ENCODE results near the gene TMPRSS6. TPM values are rescaled to one million over a fixed set of nuclear protein-coding genes. Genes with fewer than 3 reads are reported as not detected.

TMPRSS6 gene
- total RNA-seq: not detected in 2 replicates

DNA sequence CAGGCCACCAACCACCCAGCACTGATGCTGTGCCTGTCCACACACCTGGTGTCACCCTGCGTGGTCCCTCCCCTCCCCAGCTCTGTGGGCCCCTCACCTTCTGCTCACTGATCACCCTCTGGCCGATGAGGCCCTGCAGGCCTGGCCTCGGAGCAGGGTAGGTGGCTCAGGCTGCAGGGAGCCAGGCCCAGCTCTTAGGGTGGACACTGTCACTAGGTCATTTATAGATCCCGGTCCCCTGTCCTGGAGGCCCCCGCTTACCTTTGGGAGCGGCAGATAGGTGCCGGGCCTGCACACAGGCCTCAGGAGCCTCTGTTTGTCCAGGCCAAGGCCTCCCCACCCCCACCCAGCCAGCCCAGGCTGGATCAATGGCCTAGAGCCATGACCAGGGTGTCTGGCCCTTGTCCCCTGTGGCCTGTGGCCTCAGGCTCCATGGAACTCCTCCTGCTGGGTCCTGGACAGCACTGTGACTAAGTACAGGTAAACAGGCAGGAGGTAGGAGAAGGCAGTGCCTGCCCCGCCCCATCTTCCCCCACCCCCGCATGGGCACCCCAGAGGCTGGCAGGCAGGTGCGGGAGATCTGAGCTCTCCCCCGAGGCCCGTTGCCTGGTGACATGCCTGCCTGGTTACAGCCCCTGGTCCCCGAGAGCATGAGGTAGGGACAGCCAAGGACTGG is at the start of gene TMPRSS6:
Gene TMPRSS6 (minus strand): TSS at position 472 of the 676 bp plus-strand sequence. CDS start 6,296 bp downstream, outside the sequence.
- TF ChIP-seq, protein P1, sequence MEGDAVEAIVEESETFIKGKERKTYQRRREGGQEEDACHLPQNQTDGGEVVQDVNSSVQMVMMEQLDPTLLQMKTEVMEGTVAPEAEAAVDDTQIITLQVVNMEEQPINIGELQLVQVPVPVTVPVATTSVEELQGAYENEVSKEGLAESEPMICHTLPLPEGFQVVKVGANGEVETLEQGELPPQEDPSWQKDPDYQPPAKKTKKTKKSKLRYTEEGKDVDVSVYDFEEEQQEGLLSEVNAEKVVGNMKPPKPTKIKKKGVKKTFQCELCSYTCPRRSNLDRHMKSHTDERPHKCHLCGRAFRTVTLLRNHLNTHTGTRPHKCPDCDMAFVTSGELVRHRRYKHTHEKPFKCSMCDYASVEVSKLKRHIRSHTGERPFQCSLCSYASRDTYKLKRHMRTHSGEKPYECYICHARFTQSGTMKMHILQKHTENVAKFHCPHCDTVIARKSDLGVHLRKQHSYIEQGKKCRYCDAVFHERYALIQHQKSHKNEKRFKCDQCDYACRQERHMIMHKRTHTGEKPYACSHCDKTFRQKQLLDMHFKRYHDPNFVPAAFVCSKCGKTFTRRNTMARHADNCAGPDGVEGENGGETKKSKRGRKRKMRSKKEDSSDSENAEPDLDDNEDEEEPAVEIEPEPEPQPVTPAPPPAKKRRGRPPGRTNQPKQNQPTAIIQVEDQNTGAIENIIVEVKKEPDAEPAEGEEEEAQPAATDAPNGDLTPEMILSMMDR (IDR thresholded peaks at IDR 0.05; ENCODE audit: insufficient read depth, low read length, poor library complexity, severe bottlenecking): no peak
- Histone ChIP-seq H3K36me3 (ENCODE audit: control insufficient read depth, insufficient read depth, low read length) (no peaks in the 10 kb centered on the region), H3K27me3 (ENCODE audit: control insufficient read depth, insufficient read depth, low read length) (peaks cover 10% of the 10 kb centered on the region), H3K4me3 (ENCODE audit: low read depth, low read length) (no peak within 1 kb of the TSS)
- no peak for DNase-seq (ENCODE audit: low read depth)

DNA sequence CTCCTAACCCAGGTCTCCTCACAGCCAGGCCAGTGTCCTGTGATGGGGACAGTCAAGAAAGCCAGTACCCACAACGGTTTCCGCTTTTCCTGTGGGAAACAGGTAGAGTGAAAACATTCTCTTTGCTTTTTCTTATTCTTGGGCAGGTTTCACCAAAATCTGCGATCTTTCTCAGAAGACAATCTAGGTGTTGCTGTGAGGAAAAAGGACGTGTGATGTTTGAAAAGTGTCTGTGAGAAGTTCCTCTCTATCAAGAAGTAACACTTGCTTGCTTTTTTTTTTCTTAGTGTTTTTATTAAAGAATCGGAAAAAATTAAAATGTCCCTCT is 49.4 kb upstream of the TMPRSS6 start:
- H3K36me3 ChIP-seq (ENCODE audit: control insufficient read depth, insufficient read depth, low read length): no peaks in the 10 kb centered on the region
- no peak overlapping the region for H3K4me3 ChIP-seq (ENCODE audit: low read depth, low read length)
- no peaks in the 10 kb centered on the region for H3K27me3 ChIP-seq (ENCODE audit: control insufficient read depth, insufficient read depth, low read length)
- DNase-seq (ENCODE audit: low read depth): no peak
- TF ChIP-seq, protein P1 (IDR thresholded peaks at IDR 0.05; ENCODE audit: insufficient read depth, low read length, poor library complexity, severe bottlenecking): no peak

DNA sequence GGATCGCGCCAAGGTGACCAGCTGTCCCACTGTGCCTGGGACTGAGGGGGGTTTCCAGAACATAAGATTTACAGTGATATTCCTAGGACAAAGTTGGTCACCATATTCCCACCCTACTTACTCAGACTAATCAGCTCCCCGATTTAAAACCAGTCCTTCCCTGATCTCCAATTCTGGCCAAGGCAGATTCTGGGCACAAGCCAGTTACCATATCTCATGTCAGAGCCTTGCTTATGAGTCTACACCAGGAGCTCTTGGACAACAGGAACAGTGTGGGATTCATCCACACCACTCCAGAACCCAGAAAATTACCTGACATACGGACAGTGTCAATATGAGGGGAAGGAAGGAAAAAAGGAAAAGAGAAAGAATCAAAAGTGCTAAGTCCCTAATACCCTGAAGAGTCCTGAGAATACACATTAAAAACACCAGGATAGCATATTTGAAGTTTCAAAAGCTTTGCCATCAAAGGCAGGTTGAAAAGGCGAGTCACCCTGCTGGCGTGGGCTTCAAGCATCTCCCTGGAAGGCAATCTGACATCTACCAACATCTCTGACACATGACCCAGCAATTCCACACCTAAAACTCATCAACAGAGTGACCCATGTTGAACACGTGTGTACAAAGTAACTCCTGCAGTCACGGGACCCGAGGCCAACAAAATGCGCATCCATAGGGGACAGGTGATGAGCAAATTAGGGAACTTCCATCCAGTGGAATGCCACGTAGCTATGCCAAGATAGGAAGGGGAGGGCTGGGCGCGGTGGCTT is 48.2 kb upstream of the TMPRSS6 start:
- TF ChIP-seq, protein P1 (IDR thresholded peaks at IDR 0.05; ENCODE audit: insufficient read depth, low read length, poor library complexity, severe bottlenecking): no peak
- Histone ChIP-seq H3K4me3 (ENCODE audit: low read depth, low read length) (no peak overlapping the region), H3K36me3 (ENCODE audit: control insufficient read depth, insufficient read depth, low read length) (no peaks in the 10 kb centered on the region), H3K27me3 (ENCODE audit: control insufficient read depth, insufficient read depth, low read length) (no peaks in the 10 kb centered on the region)
- DNase-seq (ENCODE audit: low read depth): no peak

DNA sequence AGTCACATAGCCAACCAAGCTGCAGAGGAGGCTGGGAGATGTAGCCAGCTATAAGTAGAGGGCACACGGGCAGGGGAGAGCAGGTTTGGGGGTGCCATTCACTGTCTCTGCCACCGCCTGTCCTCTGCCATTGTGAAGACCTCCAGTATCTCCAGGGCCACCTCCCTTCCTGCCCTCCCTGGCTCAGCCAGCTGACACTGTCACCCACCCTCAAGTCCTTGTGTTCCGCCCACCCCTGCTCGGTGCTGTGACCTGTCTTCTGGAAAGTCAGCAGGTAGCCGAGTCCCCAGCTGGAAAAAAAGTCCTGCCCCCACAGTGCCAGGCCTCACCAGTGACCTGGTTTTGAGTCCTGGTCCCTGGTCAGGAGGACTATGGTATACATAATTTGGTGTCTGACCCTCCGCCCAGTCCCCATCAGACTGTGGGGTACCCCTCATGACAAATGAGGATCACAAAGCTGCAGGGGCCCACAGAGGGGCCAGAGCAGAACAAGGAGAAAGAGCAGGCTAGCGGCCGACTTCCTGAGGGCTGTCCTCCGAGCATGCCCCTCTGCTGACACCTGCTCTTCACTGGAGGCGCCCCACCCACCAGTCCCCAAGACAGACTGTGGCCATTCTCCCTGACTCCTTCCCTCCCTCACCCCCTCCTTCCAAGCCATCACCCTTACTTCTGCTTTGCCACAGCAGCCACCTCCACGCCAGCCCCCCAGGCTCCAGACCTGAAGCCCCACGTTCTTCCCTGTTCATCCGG is 47.3 kb upstream of the TMPRSS6 start:
- H3K36me3 ChIP-seq (ENCODE audit: control insufficient read depth, insufficient read depth, low read length): no peaks in the 10 kb centered on the region
- TF ChIP-seq, protein P1 (IDR thresholded peaks at IDR 0.05; ENCODE audit: insufficient read depth, low read length, poor library complexity, severe bottlenecking): no peak

DNA sequence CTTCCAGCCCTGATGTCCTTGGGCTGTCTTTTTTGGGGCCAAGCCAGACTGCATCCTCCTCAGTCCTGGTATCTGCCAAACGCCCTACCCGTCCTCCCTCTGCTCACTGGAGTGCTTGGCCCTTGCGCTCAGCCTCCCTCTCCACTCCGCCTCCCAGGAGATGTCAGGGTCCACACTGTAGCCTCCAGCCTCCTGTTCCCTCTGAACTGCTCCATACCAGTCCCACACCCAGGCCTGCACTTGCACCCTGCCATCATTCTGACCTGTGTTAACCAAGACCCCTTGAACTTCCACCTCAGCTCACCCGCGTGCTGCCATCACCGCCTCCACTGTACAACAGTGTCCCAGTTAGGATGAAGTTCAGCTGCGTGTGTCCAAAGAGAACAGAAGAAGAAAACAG is 46.5 kb upstream of the TMPRSS6 start:
- no peak overlapping the region for H3K4me3 ChIP-seq (ENCODE audit: low read depth, low read length)
- no peaks in the 10 kb centered on the region for H3K36me3 ChIP-seq (ENCODE audit: control insufficient read depth, insufficient read depth, low read length)
- TF ChIP-seq, protein P1 (IDR thresholded peaks at IDR 0.05; ENCODE audit: insufficient read depth, low read length, poor library complexity, severe bottlenecking): no peak
- no peaks in the 10 kb centered on the region for H3K27me3 ChIP-seq (ENCODE audit: control insufficient read depth, insufficient read depth, low read length)
- DNase-seq (ENCODE audit: low read depth): no peak

More for the DNA sequence above, 47.3 kb upstream of the TMPRSS6 start:
- Histone ChIP-seq H3K4me3 (ENCODE audit: low read depth, low read length) (no peak overlapping the region), H3K27me3 (ENCODE audit: control insufficient read depth, insufficient read depth, low read length) (no peaks in the 10 kb centered on the region)
- no peak for DNase-seq (ENCODE audit: low read depth)

Data from kidney epithelial cell (primary cell).